Type B pancreatic cell (in vitro differentiated cells): ENCODE data around the gene FBXW7. TPM values are rescaled to one million over a fixed set of nuclear protein-coding genes. Genes with fewer than 3 reads are reported as not detected.

Experiments
- DNase-seq: peaks from one replicate; pipeline ENCODE4 v3.0.0; 2021; ENCODE audit warnings: mixed read lengths; ENCODE audit not compliant: unreplicated experiment; ENCODE audit errors: extremely low spot score
- H3K27ac Mint-ChIP-seq: 2 replicates; pipeline ENCODE4 v1.8.0; 2021; ENCODE audit warnings: mild to moderate bottlenecking, mixed read lengths
- H3K27me3 Mint-ChIP-seq: 2 replicates; pipeline ENCODE4 v1.8.0; 2021; ENCODE audit warnings: mixed read lengths
- H3K36me3 Mint-ChIP-seq: 2 replicates; pipeline ENCODE4 v1.8.0; 2021; ENCODE audit warnings: mixed read lengths
- H3K4me1 Mint-ChIP-seq: one replicate; pipeline ENCODE4 v1.8.0; 2021; ENCODE audit warnings: mixed read lengths; ENCODE audit not compliant: unreplicated experiment
- H3K4me3 Mint-ChIP-seq: 2 replicates; pipeline ENCODE4 v1.8.0; 2021; ENCODE audit warnings: mild to moderate bottlenecking, mixed read lengths
- H3K9me3 Mint-ChIP-seq: 2 replicates; pipeline ENCODE4 v1.8.0; 2021; ENCODE audit warnings: mixed read lengths
- total RNA-seq: library from RNA; stranded (reverse); gene quantifications from 2 replicates; pipeline ENCODE4 v1.2.1, GENCODE V29; 2021; ENCODE audit warnings: low replicate concordance
- TF ChIP-seq, protein P1 (sequence below): fragments of 200-600 bp; sonication (generic); conservative IDR thresholded peaks from 2 replicates; pipeline ENCODE4 v1.5.0; 2021; ENCODE audit warnings: antibody characterized with exemption, mild to moderate bottlenecking

FBXW7 gene
- total RNA-seq, 1 donor from 2014 or later: 53.0 TPM

DNA sequence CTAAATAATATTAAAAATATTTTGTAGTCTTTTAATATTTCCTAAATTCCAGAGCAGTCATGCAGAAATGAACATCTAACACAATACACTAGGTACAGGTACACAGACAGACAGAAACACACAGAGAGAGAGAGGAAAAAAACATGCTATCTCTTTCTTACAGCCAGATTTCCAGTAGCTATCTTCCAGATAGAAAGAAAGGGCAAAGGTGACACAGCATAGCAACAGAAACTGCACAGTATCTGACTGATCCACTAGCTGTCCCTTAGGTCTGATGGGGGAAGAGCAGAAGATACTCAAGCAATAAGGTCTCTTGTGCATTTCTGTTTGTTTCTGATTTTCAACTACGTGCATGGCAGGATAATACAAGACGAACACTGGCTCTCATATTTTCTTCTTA is 7.8 kb downstream of the FBXW7 start:
- DNase-seq: no peak
- Mint-ChIP-seq H3K4me3 (no peak overlapping the region), H3K27me3 (no peaks in the 10 kb centered on the region), H3K9me3 (no peaks in the 10 kb centered on the region), H3K4me1 (peaks cover 28% of the 10 kb centered on the region), H3K36me3 (peaks cover 10% of the 10 kb centered on the region), H3K27ac (peak overlapping the region; percentile 36)
- TF ChIP-seq, protein P1, sequence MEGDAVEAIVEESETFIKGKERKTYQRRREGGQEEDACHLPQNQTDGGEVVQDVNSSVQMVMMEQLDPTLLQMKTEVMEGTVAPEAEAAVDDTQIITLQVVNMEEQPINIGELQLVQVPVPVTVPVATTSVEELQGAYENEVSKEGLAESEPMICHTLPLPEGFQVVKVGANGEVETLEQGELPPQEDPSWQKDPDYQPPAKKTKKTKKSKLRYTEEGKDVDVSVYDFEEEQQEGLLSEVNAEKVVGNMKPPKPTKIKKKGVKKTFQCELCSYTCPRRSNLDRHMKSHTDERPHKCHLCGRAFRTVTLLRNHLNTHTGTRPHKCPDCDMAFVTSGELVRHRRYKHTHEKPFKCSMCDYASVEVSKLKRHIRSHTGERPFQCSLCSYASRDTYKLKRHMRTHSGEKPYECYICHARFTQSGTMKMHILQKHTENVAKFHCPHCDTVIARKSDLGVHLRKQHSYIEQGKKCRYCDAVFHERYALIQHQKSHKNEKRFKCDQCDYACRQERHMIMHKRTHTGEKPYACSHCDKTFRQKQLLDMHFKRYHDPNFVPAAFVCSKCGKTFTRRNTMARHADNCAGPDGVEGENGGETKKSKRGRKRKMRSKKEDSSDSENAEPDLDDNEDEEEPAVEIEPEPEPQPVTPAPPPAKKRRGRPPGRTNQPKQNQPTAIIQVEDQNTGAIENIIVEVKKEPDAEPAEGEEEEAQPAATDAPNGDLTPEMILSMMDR: no peak

DNA sequence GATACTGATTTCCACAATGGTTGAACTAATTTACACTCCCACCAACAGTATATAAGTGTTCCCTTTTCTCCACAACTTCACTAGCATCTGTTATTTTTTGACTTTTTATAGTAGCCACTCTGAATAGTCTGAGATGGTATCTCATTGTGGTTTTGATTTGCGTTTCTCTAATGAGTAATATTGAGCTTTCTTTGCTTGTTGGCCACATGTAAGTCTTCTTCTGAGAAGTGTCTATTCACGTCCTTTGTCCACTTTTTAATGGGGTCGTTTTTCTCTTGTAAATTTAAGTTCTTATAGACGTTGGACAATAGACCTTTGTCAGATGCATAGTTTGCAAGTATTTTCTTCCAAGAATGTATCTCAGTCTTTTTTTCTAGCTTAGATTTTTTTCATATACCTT is 10.0 kb downstream of the FBXW7 start:
- H3K9me3 Mint-ChIP-seq: no peaks in the 10 kb centered on the region
- H3K27ac Mint-ChIP-seq: no peak overlapping the region
- H3K36me3 Mint-ChIP-seq: peaks cover 14% of the 10 kb centered on the region
- no peak overlapping the region for H3K4me3 Mint-ChIP-seq
- DNase-seq: no peak
- peaks cover 22% of the 10 kb centered on the region for H3K4me1 Mint-ChIP-seq
- TF ChIP-seq, protein P1: no peak
- H3K27me3 Mint-ChIP-seq: no peaks in the 10 kb centered on the region

DNA sequence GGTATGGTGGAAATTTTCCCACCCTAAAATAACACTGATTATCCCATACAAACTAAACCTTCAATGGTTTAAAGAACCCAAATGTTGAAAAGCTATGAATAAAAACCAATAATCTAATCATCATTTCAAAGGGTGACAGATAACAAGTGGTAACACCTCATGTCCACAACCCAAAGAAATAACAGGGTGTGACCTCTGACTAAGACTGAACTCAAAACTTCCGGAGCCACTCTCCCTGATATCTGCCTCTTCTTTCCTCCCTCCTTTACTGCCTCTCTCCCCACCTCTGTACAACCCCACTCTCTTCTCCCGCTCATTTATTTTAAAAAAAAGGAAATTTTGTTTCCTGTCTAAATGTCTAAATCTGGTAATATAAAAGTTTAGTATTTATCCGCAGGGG is 11.5 kb downstream of the FBXW7 start:
- no peak for DNase-seq
- H3K9me3 Mint-ChIP-seq: peaks cover 4% of the 10 kb centered on the region
- TF ChIP-seq, protein P1: no peak
- peaks cover 18% of the 10 kb centered on the region for H3K36me3 Mint-ChIP-seq
- no peak overlapping the region for H3K4me3 Mint-ChIP-seq
- peaks cover 18% of the 10 kb centered on the region for H3K4me1 Mint-ChIP-seq
- no peaks in the 10 kb centered on the region for H3K27me3 Mint-ChIP-seq
- H3K27ac Mint-ChIP-seq: no peak overlapping the region

DNA sequence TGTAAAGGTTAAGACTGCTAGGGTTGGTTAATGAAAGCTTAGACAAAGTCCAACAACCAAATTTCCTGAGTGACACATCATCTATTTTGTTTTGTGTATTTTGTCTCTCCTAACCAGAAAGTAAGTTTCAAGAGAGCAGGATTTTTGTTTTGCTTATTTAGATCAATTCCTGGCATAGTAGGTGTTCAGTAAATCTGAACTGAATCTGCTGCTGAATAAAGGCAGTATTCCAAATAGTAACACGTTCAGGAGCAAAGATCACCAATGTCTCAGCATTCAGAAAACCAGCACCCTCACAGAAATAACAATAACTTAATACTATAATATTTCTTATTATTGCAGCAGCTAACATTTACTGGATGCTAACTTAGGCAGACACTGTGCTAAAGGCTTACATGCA is 12.2 kb downstream of the FBXW7 start:
- Mint-ChIP-seq H3K9me3 (peaks cover 5% of the 10 kb centered on the region), H3K36me3 (peaks cover 20% of the 10 kb centered on the region), H3K4me1 (peaks cover 18% of the 10 kb centered on the region), H3K27me3 (no peaks in the 10 kb centered on the region), H3K4me3 (no peak overlapping the region), H3K27ac (no peak overlapping the region)
- TF ChIP-seq, protein P1: no peak
- no peak for DNase-seq

DNA sequence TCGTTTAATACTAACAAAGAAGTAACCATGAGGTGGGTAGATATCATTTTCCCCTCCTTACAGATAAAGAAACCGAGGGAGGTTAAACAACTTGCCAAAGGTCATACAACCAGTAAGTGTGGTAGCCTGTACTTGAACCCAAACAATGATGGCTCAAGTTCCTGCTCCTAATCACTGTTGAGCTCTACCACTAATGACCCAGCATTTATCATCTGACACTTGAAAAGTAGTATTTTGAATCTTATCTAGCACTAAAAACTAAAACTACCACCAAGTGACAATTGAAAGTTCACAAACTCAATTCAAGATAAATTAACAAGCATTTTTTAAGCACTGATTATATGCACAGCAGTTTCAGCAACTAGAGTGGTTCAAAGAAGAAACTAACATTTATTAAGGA is 13.1 kb downstream of the FBXW7 start:
- no peak for DNase-seq
- H3K9me3 Mint-ChIP-seq: peaks cover 5% of the 10 kb centered on the region
- TF ChIP-seq, protein P1: no peak
- H3K36me3 Mint-ChIP-seq: peaks cover 15% of the 10 kb centered on the region
- H3K27ac Mint-ChIP-seq: no peak overlapping the region
- peaks cover 10% of the 10 kb centered on the region for H3K4me1 Mint-ChIP-seq
- H3K4me3 Mint-ChIP-seq: no peak overlapping the region
- H3K27me3 Mint-ChIP-seq: no peaks in the 10 kb centered on the region

DNA sequence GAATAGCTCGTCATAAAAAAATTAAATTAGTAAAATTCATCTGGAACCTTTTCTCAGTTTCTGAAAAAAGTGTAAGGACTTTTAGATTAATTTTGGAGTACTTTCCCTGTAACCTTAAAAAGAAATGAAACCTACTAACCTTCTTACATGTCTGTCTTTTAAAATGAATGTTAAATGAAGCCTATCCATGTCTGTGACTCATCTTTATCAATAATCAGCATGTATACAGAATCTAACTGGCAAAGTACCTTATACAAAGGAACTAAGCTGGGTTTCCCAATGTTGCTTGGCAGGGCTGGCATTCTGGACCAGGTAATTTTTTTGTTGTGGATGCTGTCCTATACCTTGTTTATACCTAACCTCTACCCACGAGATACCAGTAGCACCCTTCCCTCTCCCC is 13.6 kb downstream of the FBXW7 start:
- Mint-ChIP-seq H3K27ac (no peak overlapping the region), H3K4me1 (peaks cover 10% of the 10 kb centered on the region), H3K4me3 (no peak overlapping the region), H3K36me3 (peaks cover 14% of the 10 kb centered on the region), H3K9me3 (peaks cover 5% of the 10 kb centered on the region), H3K27me3 (no peaks in the 10 kb centered on the region)
- DNase-seq: no peak
- TF ChIP-seq, protein P1: no peak
